ENCODE results near the gene PGBD5. TPM values are rescaled to one million over a fixed set of nuclear protein-coding genes. Genes with fewer than 3 reads are reported as not detected.
A peak's percentile ranks its signal among the peaks of the same experiment; 100 is the strongest.

The PGBD5 gene
- total and polyA plus RNA-seq, 9 of the 15 experiments (the other 6 are each of a cell fraction or from before 2014, with no cell fraction given) = under 0.01 to 0.40 (median 0.10) TPM; not detected in 3

DNA sequence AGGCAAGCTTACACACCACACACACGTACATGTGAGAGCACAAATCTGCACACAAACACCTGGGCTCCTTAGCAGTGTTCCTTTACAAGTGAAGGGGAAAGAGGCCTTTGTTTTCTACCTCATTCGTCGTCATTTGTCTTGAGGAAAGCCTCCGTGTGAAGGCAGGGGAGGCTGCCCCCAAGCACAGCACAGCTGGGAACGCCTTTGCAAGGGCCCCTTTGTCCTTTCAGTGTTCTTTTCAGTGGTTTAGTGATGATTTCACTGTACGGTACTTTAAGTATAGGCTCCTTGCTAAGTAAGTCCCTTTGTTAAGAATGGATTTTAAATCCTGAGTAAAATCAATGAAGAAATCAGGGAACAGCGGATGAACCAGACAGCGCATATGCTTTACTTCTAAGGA is 94.1 kb downstream of the PGBD5 start (continued):
- no peak for TF ChIP-seq TCF3 (CRISPR knock-in tag; IDR thresholded peaks at IDR 0.05)

DNA sequence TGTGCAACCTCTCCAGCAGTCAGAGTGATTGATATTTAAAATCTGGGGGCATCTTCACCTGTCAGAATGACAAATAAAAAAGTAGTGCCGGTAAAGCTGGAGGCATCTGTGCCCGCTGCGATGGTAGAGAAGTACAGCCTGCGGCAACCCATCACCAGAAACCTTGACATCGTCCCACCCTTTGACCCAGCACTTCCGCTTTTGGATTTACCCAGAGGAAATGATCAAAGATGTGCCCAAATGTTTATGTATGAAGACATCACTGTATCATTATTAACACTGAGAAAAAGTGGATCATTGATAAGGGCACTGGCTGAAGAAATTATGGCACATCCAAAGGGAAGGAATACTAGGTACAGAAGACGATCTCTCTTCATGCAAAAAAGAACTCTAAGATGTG is 96.0 kb downstream of the PGBD5 start:
- no peak for FAIRE-seq
- H3K36me3 ChIP-seq (ENCODE audit: control insufficient read depth, insufficient read depth, low read length) = no peaks in the 10 kb centered on the region
- H2AFZ ChIP-seq (ENCODE audit: low read depth, low read length) = no peak overlapping the region
- TF ChIP-seq ZKSCAN8 (CRISPR knock-in tag; IDR thresholded peaks at IDR 0.05) (no peak), HSF4 (CRISPR knock-in tag; IDR thresholded peaks at IDR 0.05; ENCODE audit: borderline replicate concordance) (no peak), SPI1 (IDR thresholded peaks at IDR 0.05; ENCODE audit: borderline replicate concordance, low read depth, low read length) (peak; percentile 89)
- under 1% methylated on average over 7 of the region's 7 CpGs for WGBS (ENCODE audit: insufficient coverage, low coverage, missing lambda C conversion rate)
- CTCF ChIA-PET (ENCODE audit: low intra/inter-chr PET ratio) = no interaction called here
- in situ Hi-C loops (cut with MboI) (no loop called here), intact Hi-C loops (cut with micrococcal nuclease) (no loop called here)
- no peak overlapping the region for H3K9ac ChIP-seq (ENCODE audit: insufficient read depth in 1 of 2, low read depth in 2 of 2, low read length in 2 of 2)
- ATAC-seq = no peak
- H3K79me2 ChIP-seq (ENCODE audit: control insufficient read depth, insufficient read depth, low read length) = no peaks in the 10 kb centered on the region
- no peaks in the 10 kb centered on the region for H4K20me1 ChIP-seq (replicated peaks; ENCODE audit: control insufficient read depth, insufficient read depth, low read length)
- no TSS peak for BruUV-seq (replicated peaks)
- no peak overlapping the region for H3K4me3 ChIP-seq
- no peak for DNase-seq (ENCODE audit: extremely low read depth in 1 of 4, low spot score in 3 of 4)
- no peaks in the 10 kb centered on the region for H3K9me3 ChIP-seq (replicated peaks; ENCODE audit: control insufficient read depth, insufficient read depth, low read depth, low read length)
- no peak overlapping the region for H3K4me2 ChIP-seq (ENCODE audit: insufficient read depth, low read length)
- H3K4me1 ChIP-seq (replicated peaks in 1 of 2; ENCODE audit: control insufficient read depth in 2 of 2, insufficient read depth in 2 of 2, low read length in 2 of 2) = peaks cover 10 to 12% of the 10 kb centered on the region in 2 experiments; a peak in 4 of 5 replicates
- H3K27ac ChIP-seq (ENCODE audit: extremely low read depth, low read depth, low read length) = no peak overlapping the region
- H3K9me1 ChIP-seq (ENCODE audit: control insufficient read depth, insufficient read depth, low read length) = peaks cover 2% of the 10 kb centered on the region
- H3K27me3 ChIP-seq (ENCODE audit: control insufficient read depth in 2 of 2, insufficient read depth in 2 of 2, low read length in 2 of 2) = peaks cover 32 to 68% of the 10 kb centered on the region in 2 experiments; a peak in 4 of 5 replicates
- POLR2A ChIA-PET = no interaction called here

Data from K562 (cell line).